GM21528 (cell line): ENCODE results near the gene TRIM34.
"Not testable (repeated sequence)": the region's sequence is repeated elsewhere in the genome, so short reads cannot be mapped to it uniquely, and the experiment has no call there.

ENCODE experiments used
- ATAC-seq: cut with Tn5 transposase; IDR thresholded peaks from one replicate; pipeline ENCODE4 v1.9.1; 2021; ENCODE audit warnings: mild to moderate bottlenecking, moderate library complexity; ENCODE audit not compliant: unreplicated experiment, low FRiP score

TRIM34 gene

DNA sequence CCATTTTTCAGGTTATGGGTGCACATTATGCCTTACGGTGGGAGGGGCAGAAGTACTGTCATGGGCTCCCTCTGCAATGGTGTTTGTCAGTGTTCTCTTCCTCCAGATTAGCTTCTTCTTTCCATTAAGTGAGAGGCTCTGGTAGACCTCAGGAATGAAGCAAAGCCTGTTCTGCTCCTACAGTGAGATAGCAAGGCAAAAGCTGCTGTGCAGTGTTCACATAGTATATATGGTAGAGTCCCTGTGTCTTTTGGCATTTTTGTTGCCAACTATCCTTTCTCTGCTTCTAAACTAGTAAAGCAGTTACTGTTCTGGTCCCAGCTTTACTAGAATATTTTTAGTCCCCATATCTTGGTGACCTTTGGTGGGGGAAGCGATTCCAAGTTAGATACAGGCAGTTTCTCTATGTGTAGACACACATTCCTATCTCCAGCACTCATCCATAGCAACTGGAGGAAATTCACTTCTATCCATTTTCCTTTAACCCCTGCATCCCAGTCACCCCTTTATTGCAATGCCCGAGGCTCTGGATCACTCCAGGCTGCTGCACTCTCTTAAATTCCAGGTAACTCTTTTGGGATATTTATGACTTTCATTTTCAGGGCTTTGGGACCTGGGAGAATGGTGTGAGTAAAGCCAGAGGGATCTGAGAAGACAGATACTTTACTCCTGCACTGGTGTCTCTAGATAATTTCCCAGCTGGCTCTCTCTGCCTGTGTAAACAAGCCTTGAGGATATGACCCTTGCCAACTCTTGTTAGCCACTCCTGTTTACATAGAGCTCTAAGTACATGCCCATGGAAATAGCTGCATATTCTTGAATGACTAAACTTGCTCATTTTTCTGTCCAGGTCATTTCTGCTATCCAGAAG, 3.9 kb upstream of the TRIM34 start:
- ATAC-seq, result no peak

DNA sequence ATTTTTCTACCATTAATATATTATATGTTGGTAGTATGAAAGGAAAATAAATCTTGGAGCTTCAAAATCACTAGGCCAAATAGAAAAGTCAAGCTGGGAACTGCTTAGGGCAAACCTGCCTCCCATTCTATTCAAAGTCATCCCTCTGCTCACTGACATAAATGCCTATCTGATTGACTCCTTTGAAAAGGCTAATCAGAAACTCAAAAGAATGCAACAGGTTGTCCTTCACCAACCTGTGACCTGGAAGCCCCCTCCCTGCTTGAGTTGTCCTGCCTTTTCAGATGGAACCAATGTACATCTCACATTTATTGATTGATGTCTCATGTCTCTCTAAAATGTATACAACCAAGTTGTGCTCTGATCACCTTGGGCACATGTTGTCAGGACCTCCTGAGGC, 3.2 kb upstream of the TRIM34 start:
- no peak for ATAC-seq

DNA sequence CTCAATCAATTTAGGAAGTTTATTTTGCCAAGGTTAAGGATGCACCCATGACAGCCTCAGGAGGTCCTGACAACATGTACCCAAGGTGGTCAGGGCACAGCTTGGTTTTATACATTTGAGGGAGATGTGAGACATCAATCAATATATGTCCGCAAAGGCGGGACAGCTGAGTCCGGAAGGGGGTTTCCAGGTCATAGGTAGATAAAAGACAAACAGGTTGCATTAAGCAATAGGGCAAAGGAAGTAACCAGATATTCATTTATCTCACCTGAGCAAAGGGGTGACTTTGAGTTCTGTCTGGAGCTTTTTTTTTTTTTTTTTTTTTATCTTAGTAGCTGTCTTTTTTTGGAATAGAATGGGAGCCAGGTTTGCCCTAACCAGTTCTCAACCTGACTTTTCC, 2.0 kb upstream of the TRIM34 start:
- ATAC-seq, result no peak

DNA sequence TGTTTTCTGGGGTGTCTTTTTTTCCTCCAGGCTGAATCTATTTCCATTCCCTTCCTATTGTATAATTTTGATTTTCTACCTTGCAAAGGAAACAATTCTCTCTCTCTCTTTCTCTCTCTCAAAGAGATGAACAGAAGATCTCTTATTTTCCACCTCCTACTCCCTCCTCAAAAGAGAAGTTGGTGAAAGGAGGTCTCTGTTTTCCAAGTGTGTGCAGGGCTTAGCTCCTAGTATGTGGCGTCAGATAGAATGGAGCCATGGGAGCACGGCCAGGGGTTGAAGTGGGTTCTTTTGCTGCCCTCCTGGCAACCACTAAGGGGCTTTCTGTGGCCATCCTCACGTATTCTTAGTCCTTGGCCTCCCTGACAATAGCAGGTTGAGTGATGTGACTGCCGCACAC, 480 bp downstream of the TRIM34 start:
- no peak for ATAC-seq

DNA sequence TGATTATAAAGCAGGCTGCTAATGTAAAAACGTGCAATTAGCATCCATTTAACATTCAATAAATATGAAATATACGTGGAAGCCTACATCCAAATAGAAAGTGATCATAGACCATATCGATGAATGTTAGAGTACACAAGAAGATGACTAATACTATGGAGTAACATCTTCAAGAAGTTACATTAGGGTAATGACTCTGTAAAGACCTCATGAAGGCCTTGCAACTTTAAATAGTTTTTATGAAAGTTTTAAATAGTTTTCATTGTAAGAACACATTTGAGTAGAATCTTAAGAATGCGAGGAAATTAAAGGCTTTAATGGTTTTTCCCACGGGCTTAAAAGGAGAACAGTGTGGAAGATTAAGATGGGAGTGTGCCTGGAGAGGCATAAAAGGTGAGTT, 1.4 kb downstream of the TRIM34 start:
- ATAC-seq, result no peak

DNA sequence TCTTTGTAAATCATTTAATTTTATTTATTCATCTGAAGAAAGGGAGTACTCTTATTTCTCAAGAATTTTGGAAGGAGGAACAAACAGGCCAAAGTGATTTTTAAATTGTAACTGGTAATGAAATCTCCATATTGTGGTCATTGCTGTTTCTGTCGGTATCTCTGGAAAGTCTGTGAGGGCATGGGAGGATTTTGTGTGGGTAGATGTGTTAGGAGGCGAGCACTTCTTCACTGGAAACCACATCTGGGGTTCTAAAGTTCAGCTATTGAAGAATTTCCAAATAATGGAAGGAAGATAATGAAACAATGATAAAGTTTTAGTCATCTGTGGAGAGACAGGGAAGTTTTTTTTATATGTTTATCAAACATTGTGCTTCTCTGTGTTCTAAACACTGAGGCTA, 6.6 kb downstream of the TRIM34 start:
- ATAC-seq, result peak; percentile 18

DNA sequence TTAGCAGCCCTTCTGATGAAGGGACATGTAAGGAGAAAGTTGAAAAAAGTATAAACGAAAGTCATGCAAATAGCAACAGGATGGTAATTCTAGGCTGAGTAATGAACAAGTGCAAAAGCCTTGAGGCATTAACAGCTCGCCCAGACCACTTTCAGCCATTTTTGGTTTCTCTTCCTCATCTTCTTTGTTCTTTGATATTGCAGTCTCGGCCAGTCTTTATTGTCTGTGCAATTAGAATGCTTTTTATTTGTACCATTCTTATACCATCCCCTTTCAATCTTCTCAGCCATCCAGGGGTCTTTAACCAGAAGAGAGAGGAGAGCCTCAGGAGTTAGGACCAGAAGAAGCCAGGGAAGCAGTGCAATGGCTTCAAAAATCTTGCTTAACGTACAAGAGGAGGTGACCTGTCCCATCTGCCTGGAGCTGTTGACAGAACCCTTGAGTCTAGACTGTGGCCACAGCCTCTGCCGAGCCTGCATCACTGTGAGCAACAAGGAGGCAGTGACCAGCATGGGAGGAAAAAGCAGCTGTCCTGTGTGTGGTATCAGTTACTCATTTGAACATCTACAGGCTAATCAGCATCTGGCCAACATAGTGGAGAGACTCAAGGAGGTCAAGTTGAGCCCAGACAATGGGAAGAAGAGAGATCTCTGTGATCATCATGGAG, 7.3 kb downstream of the TRIM34 start:
- ATAC-seq, result peak; percentile 98

DNA sequence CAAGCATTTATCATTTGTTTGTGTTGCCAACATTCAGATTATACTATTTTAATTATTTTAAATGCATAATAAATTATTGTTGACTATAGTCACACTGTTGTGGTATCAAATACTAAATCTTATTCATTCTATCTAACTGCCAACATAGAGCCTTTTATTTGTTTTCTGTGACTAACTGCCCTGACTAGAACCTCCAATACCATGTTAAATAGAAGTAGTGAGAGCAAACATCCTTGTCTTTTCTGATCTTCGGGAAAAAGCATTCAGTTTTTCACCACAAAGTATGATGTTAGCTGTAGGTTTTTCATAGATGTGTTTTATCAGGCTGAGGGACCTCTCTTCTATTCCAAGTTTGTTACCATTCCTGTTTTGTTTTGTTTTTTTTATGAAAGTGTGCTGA, 15.2 kb downstream of the TRIM34 start:
- no peak for ATAC-seq

DNA sequence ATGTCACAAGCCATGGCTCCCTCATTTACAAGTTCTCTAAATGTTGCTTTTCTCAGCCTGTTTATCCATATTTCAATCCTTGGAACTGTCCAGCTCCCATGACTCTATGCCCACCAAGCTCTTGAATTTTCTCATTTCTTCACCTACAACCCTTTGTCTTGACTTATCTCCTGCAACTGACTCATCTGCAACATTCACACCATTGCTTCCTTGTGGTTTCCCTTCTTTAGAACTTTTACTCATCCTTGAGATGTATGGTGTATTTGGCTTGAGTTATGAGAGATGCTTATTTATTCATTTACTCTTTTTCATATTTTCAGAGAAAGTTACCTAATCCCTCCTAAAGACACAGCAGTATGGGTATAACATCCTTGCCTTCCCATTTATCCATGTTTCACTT, 18.8 kb downstream of the TRIM34 start:
- no peak for ATAC-seq

DNA sequence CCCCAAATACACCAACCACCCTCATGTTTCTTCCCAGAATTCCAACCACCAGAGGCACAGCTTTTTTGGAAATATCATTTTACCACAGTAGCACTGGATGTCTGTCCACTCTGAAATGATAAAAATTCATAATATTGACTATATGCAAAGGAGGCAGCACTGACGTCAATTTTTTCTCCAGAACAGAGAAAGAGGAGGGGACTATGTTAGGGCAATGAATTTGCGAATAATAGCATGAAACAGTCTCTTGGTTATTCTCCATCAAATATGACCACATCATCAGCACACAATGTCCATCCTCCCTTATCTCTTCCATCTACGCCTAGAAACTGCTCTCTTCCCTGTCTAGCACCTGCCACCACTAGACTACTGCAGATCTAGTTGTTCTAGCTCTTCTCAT, 21.3 kb downstream of the TRIM34 start:
- ATAC-seq, result no peak

DNA sequence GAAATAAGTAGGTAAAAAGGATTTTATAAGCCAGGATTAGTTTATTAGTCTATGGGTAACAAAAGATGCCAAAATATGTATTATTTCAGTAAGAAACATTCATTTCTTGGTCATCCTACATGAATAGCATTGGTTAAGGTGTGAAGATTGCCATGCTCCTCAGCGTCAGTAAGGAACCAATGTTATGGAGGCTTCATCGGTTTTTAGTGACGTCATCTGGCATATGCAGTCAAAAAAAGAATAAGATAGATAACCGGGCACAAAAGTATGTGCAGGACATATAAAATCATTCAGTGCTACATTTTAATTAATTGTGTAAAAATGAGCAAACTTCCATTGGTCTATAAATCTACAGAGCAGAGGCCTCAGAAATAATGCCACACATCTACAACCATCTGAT, 30.7 kb downstream of the TRIM34 start:
- no peak for ATAC-seq

DNA sequence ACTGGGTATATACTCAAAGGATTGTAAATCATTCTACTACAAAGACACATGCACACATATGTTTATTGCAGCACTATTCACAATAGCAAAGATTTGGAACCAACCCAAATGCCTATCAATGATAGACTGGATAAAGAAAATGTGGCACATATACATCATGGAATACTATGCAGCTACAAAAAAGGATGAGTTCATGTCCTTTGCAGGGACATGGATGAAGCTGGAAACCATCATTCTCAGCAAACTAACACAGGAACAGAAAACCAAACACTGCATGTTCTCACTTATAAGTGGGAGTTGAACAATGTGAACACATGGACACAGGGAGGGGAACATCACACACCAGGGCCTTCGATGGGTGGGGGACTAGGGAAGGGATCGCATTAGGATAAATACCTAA, 32.2 kb downstream of the TRIM34 start:
- ATAC-seq, result not testable (repeated sequence)

DNA sequence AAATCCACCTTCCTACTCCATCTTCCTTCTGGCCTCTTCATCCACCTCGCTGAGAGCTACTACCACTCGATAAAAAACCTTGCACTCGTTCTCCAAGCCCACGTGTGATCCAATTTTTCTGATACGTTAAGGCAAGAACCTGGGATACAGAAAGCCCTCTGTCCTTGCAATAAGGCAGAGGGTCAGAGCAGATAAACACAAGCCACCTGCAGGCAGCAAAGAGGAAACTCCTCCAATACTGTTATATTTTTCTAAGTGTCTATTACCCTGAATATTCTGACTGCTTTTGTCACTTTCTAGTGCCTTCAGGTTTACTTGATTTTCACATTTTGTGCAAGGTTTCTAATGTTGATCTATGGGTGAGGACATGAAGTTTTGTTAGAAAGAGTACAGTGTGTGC, 33.5 kb downstream of the TRIM34 start:
- ATAC-seq, result no peak

DNA sequence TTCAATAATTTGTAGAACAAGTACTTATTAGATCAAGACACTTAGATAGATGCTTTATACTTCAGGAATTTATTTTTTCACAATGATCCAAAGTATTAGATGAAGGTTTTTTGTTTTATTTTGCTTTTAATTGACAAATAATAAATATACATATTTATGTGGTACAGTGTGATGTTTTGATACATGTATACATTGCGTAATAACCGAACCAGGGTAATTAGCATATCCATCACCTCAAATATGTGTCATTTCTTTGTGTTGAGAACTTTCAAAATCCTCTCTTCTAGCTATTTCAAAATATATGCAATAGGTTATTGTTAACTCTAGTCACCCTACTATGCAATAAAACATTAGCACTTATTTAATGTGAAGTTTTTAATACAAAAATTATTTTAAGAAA, 38.7 kb downstream of the TRIM34 start:
- ATAC-seq, result no peak

DNA sequence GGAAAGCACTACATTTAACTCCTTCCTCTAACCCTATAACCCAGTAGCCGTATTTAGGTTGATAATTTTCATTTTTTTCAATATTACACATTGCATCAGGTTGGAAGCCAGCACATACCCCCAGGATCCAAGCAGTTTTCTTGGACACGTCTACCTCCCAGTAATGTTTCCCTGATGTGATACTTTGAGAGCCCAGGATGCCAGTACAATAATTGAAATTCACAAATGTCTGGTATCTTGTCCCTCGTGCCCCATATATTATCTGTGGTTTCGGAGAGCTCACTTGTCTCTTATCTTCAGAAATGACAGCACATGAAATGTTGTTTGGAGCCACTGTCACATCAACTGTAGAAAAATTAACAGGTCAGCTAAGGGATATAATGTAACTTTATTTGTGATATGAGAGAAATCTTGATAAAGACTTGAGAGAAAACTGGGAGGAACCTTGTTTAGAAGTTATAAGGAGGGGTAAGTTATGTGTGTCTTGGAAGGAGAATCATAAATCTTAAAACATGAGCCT, 40.3 kb downstream of the TRIM34 start:
- no peak for ATAC-seq

DNA sequence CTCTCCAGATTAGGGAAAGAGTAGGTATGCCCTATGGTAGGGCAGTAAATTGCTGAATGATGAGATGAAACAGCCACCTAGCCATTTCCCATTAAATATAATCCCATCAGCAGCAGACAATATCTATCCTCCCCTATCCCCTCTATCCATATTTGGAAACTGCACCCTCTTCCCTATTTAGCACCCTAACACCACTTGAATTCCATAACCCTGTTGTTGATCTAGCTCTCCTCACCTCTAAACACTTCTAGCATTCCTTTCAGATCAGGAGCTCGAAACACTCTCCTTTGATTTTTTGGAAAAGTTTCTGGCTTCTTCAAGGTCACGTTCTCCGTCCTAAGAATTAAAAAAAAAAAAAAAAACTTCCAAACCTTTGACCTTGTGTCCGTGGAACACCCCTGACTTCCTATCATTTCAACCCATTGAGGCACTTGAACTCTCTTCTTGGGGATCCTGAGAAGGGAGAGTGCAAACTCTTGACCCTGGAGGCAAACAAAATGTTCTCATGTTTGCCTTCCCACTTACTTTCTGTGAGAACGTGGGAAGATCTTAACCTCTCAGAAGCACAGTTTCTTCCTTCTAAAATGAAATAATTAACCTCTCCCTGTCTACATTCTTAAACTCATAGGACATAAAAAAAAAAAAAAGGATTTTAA, 41.1 kb downstream of the TRIM34 start:
- ATAC-seq, result no peak

DNA sequence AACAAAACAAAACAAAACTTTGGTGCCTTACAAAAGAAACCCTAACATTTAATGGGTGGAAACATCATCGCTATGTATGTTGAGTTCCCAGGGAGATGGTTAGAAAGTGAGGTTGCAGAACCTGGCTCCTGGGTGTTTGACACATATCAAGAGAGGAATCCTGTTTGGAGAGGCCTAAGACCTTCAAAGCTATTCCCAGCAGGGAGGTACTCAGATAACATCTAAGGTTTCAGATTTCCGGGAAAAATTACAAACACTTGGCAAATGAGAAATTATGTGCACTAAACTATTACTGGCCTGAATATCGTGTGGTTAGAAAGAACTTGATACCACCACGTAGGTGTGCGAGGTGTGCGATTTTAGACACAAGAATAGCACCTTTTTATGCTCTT, 41.6 kb downstream of the TRIM34 start:
- no peak for ATAC-seq

DNA sequence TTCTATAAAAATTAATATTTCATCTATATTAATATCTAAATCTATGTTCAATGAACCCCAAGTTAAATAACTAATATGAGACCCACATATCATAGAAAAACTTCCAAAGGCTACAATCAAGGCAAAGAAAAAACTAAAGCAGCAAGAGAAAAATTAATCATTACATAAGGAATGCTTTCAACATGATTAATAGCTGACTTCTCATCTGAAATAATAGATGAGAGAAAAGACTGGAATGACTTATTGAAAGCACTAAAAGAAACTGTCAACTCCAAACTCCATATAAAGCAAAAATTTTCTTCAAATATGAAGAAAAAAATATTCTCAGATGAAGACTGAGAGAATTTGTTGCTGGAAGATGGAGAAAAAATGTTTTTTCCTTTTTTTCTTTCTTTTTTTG, 47.0 kb downstream of the TRIM34 start:
- no peak for ATAC-seq

DNA sequence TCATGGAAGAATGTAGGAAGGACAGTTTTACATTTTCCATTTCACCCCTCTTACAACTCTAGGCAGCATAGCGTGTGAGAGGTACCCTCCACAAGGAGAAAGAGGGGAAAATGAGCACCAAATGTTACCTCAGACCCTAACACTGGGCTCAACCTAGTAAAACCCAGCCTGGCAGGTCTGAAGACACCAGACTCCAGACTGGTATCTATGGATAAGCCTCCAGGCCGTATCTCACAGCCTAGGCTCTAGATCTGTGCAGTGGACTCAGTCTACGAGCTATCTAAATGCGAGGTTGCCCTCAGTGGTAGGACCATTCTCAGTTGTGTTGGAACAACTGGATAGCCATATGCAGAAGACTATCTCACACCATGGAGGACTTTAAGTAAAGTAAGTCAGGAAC, 49.6 kb downstream of the TRIM34 start:
- ATAC-seq, result no peak

DNA sequence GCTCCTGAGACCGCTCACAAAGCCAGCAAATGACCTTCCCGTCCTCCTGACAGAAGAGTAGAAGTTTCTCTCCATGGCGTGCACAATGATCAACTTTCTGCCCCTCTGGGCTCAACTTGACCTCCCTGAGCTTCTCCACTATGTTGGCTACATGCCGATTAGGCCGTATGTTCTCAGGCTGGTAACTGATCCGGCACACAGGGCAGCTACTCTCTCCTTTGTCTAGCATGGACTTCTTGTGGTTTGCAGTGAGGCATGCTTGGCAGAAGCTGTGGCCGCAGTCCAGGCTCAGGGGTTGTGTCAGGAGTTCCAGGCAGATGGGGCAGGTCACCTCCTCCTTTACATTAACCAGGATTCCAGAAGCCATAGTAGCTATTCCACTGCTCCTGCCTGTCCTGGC, 55.0 kb downstream of the TRIM34 start:
- no peak for ATAC-seq

DNA sequence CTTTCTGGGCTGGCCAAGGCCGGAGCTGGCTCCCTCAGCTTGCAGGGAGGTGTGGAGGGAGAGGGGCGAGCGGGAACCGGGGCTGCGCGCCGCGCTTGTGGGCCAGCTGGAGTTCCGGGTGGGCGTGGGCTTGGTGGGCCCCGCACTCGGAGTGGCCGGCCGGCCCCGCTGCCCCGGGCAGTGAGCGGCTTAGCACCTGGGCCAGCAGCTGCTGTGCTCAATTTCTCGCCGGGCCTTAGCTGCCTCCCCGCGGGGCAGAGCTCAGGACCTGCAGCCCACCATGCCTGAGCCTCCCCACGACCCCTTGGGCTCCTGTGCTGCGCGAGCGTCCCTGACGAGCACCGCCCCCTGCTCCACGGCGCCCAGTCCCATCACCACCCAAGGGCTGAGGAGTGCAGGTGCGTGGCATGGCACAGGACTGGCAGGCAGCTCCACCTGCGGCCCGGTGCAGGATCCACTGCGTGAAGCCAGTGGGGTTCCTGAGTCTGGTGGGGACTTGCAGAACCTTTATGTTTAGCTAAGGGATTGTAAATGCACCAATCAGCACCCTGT, 58.2 kb downstream of the TRIM34 start:
- not testable (repeated sequence) for ATAC-seq
